ENCODE results near the gene ZNF775.
"Not testable (repeated sequence)": the region's sequence is repeated elsewhere in the genome, so short reads cannot be mapped to it uniquely, and the experiment has no call there.

The ZNF775 gene

GRCh38 chr7:150378115-150378852 is 846 bp upstream of the ZNF775 start:
- no peaks in the 10 kb centered on the region for H3K9me3 ChIP-seq (ENCODE audit: control insufficient read depth, insufficient read depth, low read length)
- peak overlapping the region; percentile 77 for H3K9ac ChIP-seq (ENCODE audit: low read depth, low read length)
- H3K36me3 ChIP-seq (ENCODE audit: insufficient read depth, low read length) = no peaks in the 10 kb centered on the region
- H3K4me1 ChIP-seq (ENCODE audit: insufficient read depth, low read length) = peaks cover 54% of the 10 kb centered on the region

- peak overlapping the region; percentile 66 for H3K9ac ChIP-seq (ENCODE audit: low read depth, low read length)
- no peaks in the 10 kb centered on the region for H3K36me3 ChIP-seq (ENCODE audit: insufficient read depth, low read length)
- peaks cover 53% of the 10 kb centered on the region for H3K4me1 ChIP-seq (ENCODE audit: insufficient read depth, low read length)
- H3K9me3 ChIP-seq (ENCODE audit: control insufficient read depth, insufficient read depth, low read length) = no peaks in the 10 kb centered on the region
Observed at GRCh38 chr7:150379441-150380379, 580 bp downstream of the ZNF775 start.

GRCh38 chr7:150380463-150380862 is 1.3 kb downstream of the ZNF775 start:
- Histone ChIP-seq H3K9me3 (ENCODE audit: control insufficient read depth, insufficient read depth, low read length) (no peaks in the 10 kb centered on the region), H3K4me1 (ENCODE audit: insufficient read depth, low read length) (peaks cover 60% of the 10 kb centered on the region), H3K36me3 (ENCODE audit: insufficient read depth, low read length) (no peaks in the 10 kb centered on the region), H3K9ac (ENCODE audit: low read depth, low read length) (peak overlapping the region; percentile 66)

- peaks cover 62% of the 10 kb centered on the region for H3K4me1 ChIP-seq (ENCODE audit: insufficient read depth, low read length)
- H3K9me3 ChIP-seq (ENCODE audit: control insufficient read depth, insufficient read depth, low read length) = no peaks in the 10 kb centered on the region
- H3K9ac ChIP-seq (ENCODE audit: low read depth, low read length) = peak overlapping the region; percentile 66; the same call in 1 of the 2 replicates
- no peaks in the 10 kb centered on the region for H3K36me3 ChIP-seq (ENCODE audit: insufficient read depth, low read length)
Observed at GRCh38 chr7:150381096-150381495, 2.0 kb downstream of the ZNF775 start.

- H3K4me1 ChIP-seq (ENCODE audit: insufficient read depth, low read length) = peaks cover 62% of the 10 kb centered on the region
Observed at GRCh38 chr7:150381785-150382122, 2.6 kb downstream of the ZNF775 start.

GRCh38 chr7:150382123-150382843 is 3.2 kb downstream of the ZNF775 start:
- Histone ChIP-seq H3K4me1 (ENCODE audit: insufficient read depth, low read length) (peaks cover 58% of the 10 kb centered on the region), H3K9me3 (ENCODE audit: control insufficient read depth, insufficient read depth, low read length) (no peaks in the 10 kb centered on the region), H3K36me3 (ENCODE audit: insufficient read depth, low read length) (no peaks in the 10 kb centered on the region), H3K9ac (ENCODE audit: low read depth, low read length) (no peak overlapping the region)

More at GRCh38 chr7:150381785-150382122, 2.6 kb downstream of the ZNF775 start:
- Histone ChIP-seq H3K36me3 (ENCODE audit: insufficient read depth, low read length) (no peaks in the 10 kb centered on the region), H3K9ac (ENCODE audit: low read depth, low read length) (no peak overlapping the region), H3K9me3 (ENCODE audit: control insufficient read depth, insufficient read depth, low read length) (no peaks in the 10 kb centered on the region)

- no peak overlapping the region for H3K9ac ChIP-seq (ENCODE audit: low read depth, low read length)
- no peaks in the 10 kb centered on the region for H3K36me3 ChIP-seq (ENCODE audit: insufficient read depth, low read length)
- no peaks in the 10 kb centered on the region for H3K9me3 ChIP-seq (ENCODE audit: control insufficient read depth, insufficient read depth, low read length)
- peaks cover 53% of the 10 kb centered on the region for H3K4me1 ChIP-seq (ENCODE audit: insufficient read depth, low read length)
Observed at GRCh38 chr7:150382844-150383225, 3.7 kb downstream of the ZNF775 start.

- H3K9me3 ChIP-seq (ENCODE audit: control insufficient read depth, insufficient read depth, low read length) = no peaks in the 10 kb centered on the region
- H3K4me1 ChIP-seq (ENCODE audit: insufficient read depth, low read length) = peaks cover 56% of the 10 kb centered on the region
- H3K9ac ChIP-seq (ENCODE audit: low read depth, low read length) = peak overlapping the region; percentile 47
- H3K36me3 ChIP-seq (ENCODE audit: insufficient read depth, low read length) = peaks cover 2% of the 10 kb centered on the region; the same call in 1 of the 2 replicates
Observed at GRCh38 chr7:150383710-150384397, 4.7 kb downstream of the ZNF775 start.

- Histone ChIP-seq H3K4me1 (ENCODE audit: insufficient read depth, low read length) (peaks cover 56% of the 10 kb centered on the region), H3K9me3 (ENCODE audit: control insufficient read depth, insufficient read depth, low read length) (no peaks in the 10 kb centered on the region), H3K36me3 (ENCODE audit: insufficient read depth, low read length) (peaks cover 6% of the 10 kb centered on the region; the same call in 1 of the 2 replicates), H3K9ac (ENCODE audit: low read depth, low read length) (peak overlapping the region; percentile 47)
Observed at GRCh38 chr7:150384406-150385301, 5.5 kb downstream of the ZNF775 start.

GRCh38 chr7:150385302-150385723 is 6.2 kb downstream of the ZNF775 start:
- H3K9me3 ChIP-seq (ENCODE audit: control insufficient read depth, insufficient read depth, low read length) = no peaks in the 10 kb centered on the region
- H3K9ac ChIP-seq (ENCODE audit: low read depth, low read length) = no peak overlapping the region
- peaks cover 55% of the 10 kb centered on the region for H3K4me1 ChIP-seq (ENCODE audit: insufficient read depth, low read length)
- peaks cover 10% of the 10 kb centered on the region for H3K36me3 ChIP-seq (ENCODE audit: insufficient read depth, low read length)

- H3K9ac ChIP-seq (ENCODE audit: low read depth, low read length); H3K9me3 ChIP-seq (ENCODE audit: control insufficient read depth, insufficient read depth, low read length); H3K36me3 ChIP-seq (ENCODE audit: insufficient read depth, low read length): not testable (repeated sequence)
- H3K4me1 ChIP-seq (ENCODE audit: insufficient read depth, low read length) = peaks cover 49% of the 10 kb centered on the region
Observed at GRCh38 chr7:150385884-150386283, 6.8 kb downstream of the ZNF775 start.

- peaks cover 38% of the 10 kb centered on the region for H3K4me1 ChIP-seq (ENCODE audit: insufficient read depth, low read length)
- H3K36me3 ChIP-seq (ENCODE audit: insufficient read depth, low read length) = peaks cover 10% of the 10 kb centered on the region
Observed at GRCh38 chr7:150388306-150388705, 9.2 kb downstream of the ZNF775 start.

More at GRCh38 chr7:150388306-150388705, 9.2 kb downstream of the ZNF775 start:
- Histone ChIP-seq H3K9me3 (ENCODE audit: control insufficient read depth, insufficient read depth, low read length) (no peaks in the 10 kb centered on the region), H3K9ac (ENCODE audit: low read depth, low read length) (no peak overlapping the region)

Measured in ES-I3 (cell line).